Effector memory CD8-positive, alpha-beta T cell (primary cell): ENCODE measurements around the gene S100A13.

Experiments
- ATAC-seq: fragments of 150-1000 bp; cut with Tn5 transposase; replicated peaks from 2 replicates; pipeline ENCODE4 v1.10.0; 2021; ENCODE audit warnings: mild to moderate bottlenecking, moderate library complexity
- DNase-seq, 3 experiments: peaks; one replicate each; pipeline ENCODE4 v3.0.0; 2021
- H3K27ac Mint-ChIP-seq, 2 donors: one replicate each; pipeline ENCODE4 v1.8.0; 2022; ENCODE audit warnings: mild to moderate bottlenecking in 2 of 2, mixed read lengths in 2 of 2, moderate library complexity in 2 of 2
- H3K27me3 Mint-ChIP-seq, 2 donors: one replicate each; pipeline ENCODE4 v1.8.0; 2022; ENCODE audit warnings: mixed read lengths in 2 of 2
- H3K36me3 Mint-ChIP-seq: one replicate; pipeline ENCODE4 v1.8.0; 2022; ENCODE audit warnings: mild to moderate bottlenecking, moderate library complexity, mixed read lengths; ENCODE audit not compliant: insufficient read depth
- H3K4me1 Mint-ChIP-seq, 2 donors: one replicate each; pipeline ENCODE4 v1.8.0; 2022; ENCODE audit warnings: low read depth in 2 of 2, mixed read lengths in 2 of 2
- H3K4me3 Mint-ChIP-seq, 2 donors: one replicate each; pipeline ENCODE4 v1.8.0; 2022; ENCODE audit warnings: mild to moderate bottlenecking in 2 of 2, mixed read lengths in 2 of 2, moderate library complexity in 2 of 2
- H3K9me3 Mint-ChIP-seq, 2 donors: one replicate each; pipeline ENCODE4 v1.8.0; 2022; ENCODE audit warnings: mixed read lengths in 2 of 2

S100A13 gene

DNA sequence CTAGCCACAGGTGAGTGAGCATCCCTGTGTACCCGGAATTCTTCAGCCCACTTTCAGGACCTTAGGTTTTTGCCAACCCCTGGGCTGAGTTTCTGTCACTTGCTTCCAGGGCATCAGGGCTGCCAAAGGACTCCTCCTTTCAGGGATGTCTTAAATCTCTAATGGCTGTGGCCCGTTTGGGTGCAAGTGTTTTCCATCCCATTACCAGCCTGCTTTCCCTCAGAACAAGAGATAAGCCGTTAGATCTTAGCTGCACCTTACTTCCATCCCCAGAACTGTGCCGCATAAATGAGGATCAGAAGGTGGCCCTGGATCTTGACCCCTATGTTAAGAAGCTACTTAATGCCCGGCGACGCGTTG lies 31.9 kb upstream of the S100A13 start:
- Mint-ChIP-seq H3K36me3 (peaks cover 45% of the 10 kb centered on the region), H3K4me1 (peaks cover 9 to 12% of the 10 kb centered on the region in 2 donors), H3K27ac (peak overlapping the region; percentile 89 to 94), H3K4me3 (peak overlapping the region; percentile 94 to 95), H3K9me3 (no peaks in the 10 kb centered on the region), H3K27me3 (no peaks in the 10 kb centered on the region)
- DNase-seq (no peak), ATAC-seq (no peak)

DNA sequence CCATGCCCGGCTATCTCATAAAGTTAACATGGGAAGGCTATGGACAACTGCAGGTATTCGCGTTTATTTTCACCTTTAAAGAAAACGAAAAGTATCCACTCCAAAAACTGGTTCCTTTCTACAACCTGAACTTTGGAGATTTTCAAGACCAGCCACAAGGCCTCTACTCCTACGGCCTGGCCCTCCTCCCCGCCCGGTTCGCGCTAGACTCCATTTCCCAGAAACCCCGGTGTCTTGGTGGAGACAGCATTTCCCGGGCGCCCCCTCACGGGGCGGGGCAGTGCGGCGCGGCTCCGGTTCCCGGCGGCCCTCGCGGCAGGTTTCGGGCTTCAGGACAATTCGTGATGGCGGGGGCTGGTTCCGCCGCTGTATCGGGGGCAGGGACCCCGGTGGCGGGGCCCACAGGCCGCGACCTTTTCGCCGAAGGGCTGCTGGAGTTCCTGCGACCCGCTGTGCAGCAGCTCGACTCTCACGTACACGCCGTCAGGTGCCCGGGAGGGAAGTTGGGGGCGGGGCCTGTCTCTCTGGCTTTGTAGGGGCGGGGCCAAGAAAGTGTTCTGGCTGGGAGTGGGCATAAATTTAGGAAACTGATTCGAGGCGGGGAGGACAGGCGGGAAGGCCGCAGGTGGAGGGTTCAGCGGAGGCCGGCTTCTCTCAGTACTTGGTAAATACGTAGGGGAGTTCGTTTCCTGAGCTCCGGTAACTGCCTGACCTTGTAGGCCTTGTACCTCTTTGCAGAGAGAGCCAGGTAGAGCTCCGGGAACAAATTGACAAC lies 31.3 kb upstream of the S100A13 start, which contains the start of gene SNAPIN:
TSS of gene SNAPIN (plus strand) at position 304 of the 775 bp plus-strand sequence. CDS start at position 345, 41 bp downstream.
- Mint-ChIP-seq H3K4me3 (peak within 1 kb of the TSS; percentile 94 to 95), H3K27me3 (no peaks in the 10 kb centered on the region), H3K36me3 (peaks cover 39% of the 10 kb centered on the region), H3K4me1 (peaks cover 9 to 12% of the 10 kb centered on the region in 2 donors), H3K9me3 (no peaks in the 10 kb centered on the region), H3K27ac (peak within 1 kb of the TSS; percentile 89 to 94)
- ATAC-seq (peak; percentile 98), DNase-seq (peak; percentile 83 to 89 (median 84))

DNA sequence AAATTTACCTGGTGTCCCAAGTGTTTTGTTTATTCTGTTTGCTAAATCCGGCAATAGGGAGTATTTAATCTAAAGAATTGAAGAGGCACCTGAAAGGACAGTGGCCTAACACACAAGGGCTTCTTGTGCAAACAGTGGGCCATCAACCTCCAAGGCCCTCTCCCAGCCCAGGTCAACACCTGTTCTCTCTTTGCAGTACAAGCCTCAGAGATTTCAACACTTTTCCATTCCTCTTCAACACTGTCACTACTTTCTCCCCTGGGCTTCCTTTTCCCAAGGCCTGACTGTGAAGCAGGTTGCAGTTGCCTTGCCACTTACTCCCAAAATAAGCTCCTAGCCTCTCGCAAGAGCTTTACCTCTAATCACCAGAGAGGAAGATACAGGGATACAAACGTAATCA lies 28.0 kb upstream of the S100A13 start:
- no peaks in the 10 kb centered on the region for H3K9me3 Mint-ChIP-seq
- peaks cover 9 to 12% of the 10 kb centered on the region in 2 donors for H3K4me1 Mint-ChIP-seq
- no peak overlapping the region for H3K4me3 Mint-ChIP-seq
- H3K27ac Mint-ChIP-seq, result no peak overlapping the region
- no peaks in the 10 kb centered on the region for H3K27me3 Mint-ChIP-seq
- H3K36me3 Mint-ChIP-seq, result peaks cover 10% of the 10 kb centered on the region
- ATAC-seq (no peak), DNase-seq (no peak)

DNA sequence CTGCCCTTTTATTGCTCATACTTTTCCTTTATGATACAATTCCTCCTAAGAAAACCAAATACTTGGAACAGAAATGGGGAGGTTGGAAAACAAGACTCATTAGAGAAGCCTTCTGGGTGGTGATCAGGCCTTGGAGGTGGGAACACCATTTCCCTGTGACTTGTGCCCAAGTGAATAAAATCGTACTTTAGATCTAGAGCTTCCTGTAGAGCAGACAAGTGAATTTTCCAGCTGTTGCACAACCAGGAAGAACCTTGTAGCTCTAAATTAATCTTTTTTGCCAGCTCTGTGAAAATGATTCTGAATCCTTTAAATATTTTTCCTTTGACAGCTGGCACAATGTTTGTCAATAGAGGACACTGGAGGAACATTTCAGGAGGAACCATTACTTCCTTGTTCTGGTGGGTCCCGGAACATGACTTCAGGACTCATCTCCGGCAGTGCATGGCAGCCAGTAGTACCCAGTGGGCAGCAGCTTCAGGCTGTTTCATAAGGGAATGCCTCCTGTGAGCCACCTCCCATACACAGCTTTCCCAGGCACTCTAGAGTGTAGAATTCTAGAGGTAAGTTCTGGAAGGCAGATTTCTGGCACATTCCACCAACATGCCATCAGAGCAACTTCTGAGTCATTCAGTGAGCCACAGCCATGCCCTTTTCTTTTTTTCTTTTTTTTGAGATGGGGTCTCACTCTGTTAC lies 25.6 kb upstream of the S100A13 start:
- Mint-ChIP-seq H3K4me1 (peaks cover 9% of the 10 kb centered on the region in 2 donors), H3K27ac (no peak overlapping the region), H3K9me3 (no peaks in the 10 kb centered on the region), H3K27me3 (no peaks in the 10 kb centered on the region), H3K4me3 (no peak overlapping the region), H3K36me3 (no peaks in the 10 kb centered on the region)
- ATAC-seq (no peak), DNase-seq (no peak)

DNA sequence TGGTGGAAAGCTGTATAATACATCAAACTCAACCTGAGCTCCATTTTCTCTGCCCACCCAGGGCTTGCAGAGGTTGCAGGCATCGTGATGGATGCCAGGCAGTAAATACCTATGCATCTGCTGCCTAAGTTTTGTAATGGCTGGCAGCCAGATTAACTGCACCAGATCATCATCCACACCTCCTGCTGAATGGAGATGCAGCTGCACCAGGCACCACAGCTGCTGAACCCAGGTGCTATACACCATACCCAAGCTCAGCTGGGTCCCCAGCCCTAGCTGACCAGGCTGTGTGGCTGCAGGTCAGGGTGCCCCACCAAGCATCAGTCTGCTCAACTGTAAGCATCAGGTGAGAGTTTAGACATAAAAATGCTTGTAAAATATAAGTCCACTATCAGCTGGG lies 24.5 kb upstream of the S100A13 start:
- H3K4me1 Mint-ChIP-seq, result peaks cover 16 to 18% of the 10 kb centered on the region in 2 donors
- H3K27ac Mint-ChIP-seq, result no peak overlapping the region
- no peak overlapping the region for H3K4me3 Mint-ChIP-seq
- no peaks in the 10 kb centered on the region for H3K27me3 Mint-ChIP-seq
- ATAC-seq (no peak), DNase-seq (no peak)
- H3K36me3 Mint-ChIP-seq, result peaks cover 10% of the 10 kb centered on the region
- no peaks in the 10 kb centered on the region for H3K9me3 Mint-ChIP-seq

DNA sequence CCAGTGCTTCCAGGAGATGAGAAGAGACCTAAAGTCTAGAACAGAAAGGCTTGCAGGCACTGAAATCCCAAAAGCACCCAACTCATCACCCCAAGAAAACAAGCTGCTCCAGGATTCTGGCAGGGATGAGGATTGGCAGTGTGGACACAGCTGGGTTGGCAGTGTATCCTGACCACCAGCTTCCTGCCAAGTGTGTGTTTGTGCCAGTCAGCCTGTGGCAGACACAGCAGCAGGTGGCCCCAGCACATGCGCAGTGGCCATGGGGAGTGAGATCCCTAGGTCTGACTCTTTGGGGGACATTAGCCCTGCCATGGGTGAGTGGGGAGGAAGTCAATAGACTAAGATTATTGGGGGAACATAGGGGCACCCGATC lies 22.5 kb upstream of the S100A13 start:
- no peak for DNase-seq
- H3K27ac Mint-ChIP-seq, result peak overlapping the region; percentile 35 to 86
- H3K9me3 Mint-ChIP-seq, result no peaks in the 10 kb centered on the region
- peaks cover 26 to 30% of the 10 kb centered on the region in 2 donors for H3K4me1 Mint-ChIP-seq
- H3K27me3 Mint-ChIP-seq, result no peaks in the 10 kb centered on the region
- H3K36me3 Mint-ChIP-seq, result peaks cover 29% of the 10 kb centered on the region
- no peak overlapping the region for H3K4me3 Mint-ChIP-seq
- no peak for ATAC-seq

DNA sequence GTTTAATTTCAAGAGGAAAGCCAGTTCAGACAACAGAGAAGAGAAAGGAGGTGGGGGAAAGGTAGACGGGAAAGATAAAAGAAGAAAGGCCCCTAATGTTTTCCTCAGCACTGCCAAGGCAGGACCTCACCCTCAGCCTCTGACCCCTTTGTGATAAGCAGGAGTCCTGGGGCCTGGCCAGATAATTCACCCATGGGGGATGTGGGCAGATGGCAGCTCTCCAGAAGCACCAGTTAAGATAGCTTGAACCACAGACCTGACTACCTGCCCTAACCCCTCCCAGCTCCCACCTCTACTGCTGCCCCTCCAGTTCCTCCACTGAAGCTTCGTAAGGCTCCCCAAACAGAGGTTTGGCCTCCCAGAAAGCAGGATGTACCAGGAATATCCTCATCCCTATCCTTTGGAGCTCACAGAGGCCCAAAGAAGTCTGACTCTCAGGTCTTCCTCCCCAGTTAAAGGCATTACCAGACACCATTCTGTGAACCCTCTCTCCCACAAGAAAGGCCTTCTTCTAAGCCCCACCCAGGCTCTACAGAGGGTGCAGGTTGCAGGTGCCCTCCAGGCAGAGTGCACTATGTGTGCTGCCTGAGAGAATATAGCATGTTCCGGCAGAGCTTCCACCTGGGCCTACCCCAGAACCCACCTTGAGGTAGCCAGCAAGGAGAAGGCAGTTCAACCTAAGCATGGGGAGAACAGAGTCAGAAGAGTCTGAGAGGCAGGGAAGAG lies 22.0 kb upstream of the S100A13 start:
- peak overlapping the region; percentile 35 to 86 for H3K27ac Mint-ChIP-seq

DNA sequence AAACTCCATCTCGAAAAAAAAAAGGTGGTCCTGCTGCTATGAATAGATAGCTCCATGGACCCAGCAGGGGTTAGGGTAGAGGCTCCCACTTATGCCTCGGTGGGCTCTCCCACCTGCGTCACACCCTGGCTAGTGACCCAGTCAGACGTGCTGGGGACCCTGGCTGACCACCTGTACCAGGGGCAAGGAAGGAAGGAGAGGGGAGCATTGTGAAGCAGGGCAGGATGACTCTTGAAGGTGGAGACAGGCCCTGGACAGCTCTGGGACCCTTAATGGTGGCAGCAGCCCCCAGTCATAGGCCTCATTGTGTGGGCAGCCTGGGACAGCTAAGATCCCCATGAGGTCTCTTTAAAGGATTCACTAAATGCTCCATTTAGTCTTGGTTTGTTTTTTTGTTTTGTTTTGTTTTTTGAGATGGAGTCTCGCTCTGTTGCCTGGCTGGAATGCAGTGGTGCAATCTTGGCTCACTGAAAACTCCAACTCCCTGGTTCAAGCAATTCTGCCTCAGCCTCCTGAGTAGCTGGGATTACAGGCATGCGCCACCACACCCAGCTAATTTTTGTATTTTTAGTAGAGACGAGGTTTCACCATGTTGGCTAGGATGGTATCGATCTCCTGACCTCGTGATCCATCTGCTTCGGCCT lies 20.8 kb upstream of the S100A13 start:
- Mint-ChIP-seq H3K27me3 (no peaks in the 10 kb centered on the region), H3K4me3 (no peak overlapping the region), H3K4me1 (peaks cover 35 to 39% of the 10 kb centered on the region in 2 donors), H3K36me3 (peaks cover 46% of the 10 kb centered on the region), H3K27ac (peak overlapping the region; percentile 86 to 87), H3K9me3 (no peaks in the 10 kb centered on the region)
- ATAC-seq, result no peak
- no peak for DNase-seq

More for the DNA sequence above, 22.0 kb upstream of the S100A13 start:
- Mint-ChIP-seq H3K27me3 (no peaks in the 10 kb centered on the region), H3K36me3 (peaks cover 34% of the 10 kb centered on the region), H3K9me3 (no peaks in the 10 kb centered on the region), H3K4me3 (no peak overlapping the region), H3K4me1 (peaks cover 26 to 30% of the 10 kb centered on the region in 2 donors)
- ATAC-seq (no peak), DNase-seq (no peak)

DNA sequence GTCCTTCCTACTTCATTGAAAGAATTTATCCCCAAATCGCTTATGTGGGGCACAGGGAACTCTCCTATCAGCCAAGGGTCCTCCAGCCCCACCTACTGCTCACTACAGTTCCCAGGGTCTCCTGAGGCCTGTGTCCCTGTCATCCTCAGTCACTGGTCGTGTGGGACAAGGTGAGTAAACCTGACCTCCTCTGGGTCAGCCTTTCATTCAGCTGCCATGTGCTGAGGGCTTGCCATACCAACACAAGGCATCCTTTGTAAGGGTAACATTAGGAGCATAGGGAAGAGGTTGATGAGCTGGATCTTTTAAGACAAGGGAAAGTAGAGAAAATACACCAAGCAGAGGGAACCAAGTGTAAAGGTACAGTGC lies 20.0 kb upstream of the S100A13 start:
- DNase-seq (no peak), ATAC-seq (no peak)
- Mint-ChIP-seq H3K4me3 (no peak overlapping the region), H3K27ac (peak overlapping the region in 1 of 2 donors; percentile 75), H3K9me3 (no peaks in the 10 kb centered on the region), H3K27me3 (no peaks in the 10 kb centered on the region), H3K36me3 (peaks cover 54% of the 10 kb centered on the region), H3K4me1 (peaks cover 38 to 45% of the 10 kb centered on the region in 2 donors)

DNA sequence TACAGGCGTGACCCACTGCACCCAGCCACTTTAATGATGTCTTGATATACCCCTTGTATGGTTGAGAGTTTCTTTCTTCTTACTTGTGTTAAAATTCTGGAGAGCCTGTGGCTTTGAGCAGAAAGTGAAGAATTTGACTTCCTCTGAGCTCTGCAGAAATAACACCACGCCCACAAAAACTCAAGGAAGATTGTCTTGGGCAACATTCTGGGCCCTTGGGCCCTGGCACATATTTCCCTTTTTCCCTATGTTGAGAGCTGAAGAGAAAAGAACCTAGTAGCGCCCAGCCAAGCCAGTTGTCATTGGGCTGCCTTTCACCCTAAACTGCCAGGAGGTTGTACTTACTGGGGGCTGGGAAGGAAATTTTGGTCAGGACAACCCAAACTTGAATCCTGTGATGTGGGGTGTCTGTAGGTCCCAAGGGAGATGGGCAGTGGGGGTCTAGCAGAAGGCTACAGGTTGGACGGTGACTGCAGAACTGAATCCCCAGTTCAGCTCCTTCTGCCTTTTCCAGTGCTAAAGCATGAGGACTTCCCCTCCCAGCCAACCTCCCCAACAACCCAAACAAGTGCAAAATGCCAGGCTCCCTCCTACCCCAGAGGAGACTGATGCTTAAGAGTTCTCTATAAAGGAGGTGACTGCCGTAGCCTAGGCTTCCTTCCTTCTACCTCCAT lies 19.5 kb upstream of the S100A13 start:
- ATAC-seq, result no peak

DNA sequence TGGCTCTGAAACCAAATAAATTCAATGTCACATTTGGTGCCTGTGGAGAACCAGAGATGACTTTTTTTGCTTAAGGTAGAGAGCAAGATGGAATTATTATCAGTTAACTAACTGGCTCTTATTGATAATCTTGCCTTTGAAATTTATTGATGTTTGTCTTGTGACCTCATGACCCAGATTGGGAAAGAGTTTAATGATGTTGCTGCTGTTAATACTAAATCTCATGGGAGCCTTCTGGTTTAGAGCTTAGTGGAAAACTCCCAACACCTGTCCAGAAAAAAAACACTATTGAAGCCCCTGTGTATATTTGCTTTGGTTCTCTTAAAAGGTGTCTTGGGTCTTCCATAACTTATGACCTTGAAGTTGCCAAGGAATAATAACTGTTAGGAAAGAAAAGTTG lies 16.5 kb upstream of the S100A13 start:
- Mint-ChIP-seq H3K4me1 (peaks cover 34 to 50% of the 10 kb centered on the region in 2 donors), H3K27me3 (no peaks in the 10 kb centered on the region), H3K4me3 (no peak overlapping the region), H3K9me3 (no peaks in the 10 kb centered on the region), H3K36me3 (peaks cover 87% of the 10 kb centered on the region), H3K27ac (peak overlapping the region; percentile 62 to 86)
- ATAC-seq (no peak), DNase-seq (no peak)

More for the DNA sequence above, 19.5 kb upstream of the S100A13 start:
- no peak overlapping the region for H3K4me3 Mint-ChIP-seq
- H3K27me3 Mint-ChIP-seq, result no peaks in the 10 kb centered on the region
- peaks cover 59% of the 10 kb centered on the region for H3K36me3 Mint-ChIP-seq
- H3K27ac Mint-ChIP-seq, result peak overlapping the region in 1 of 2 donors; percentile 75
- no peak for DNase-seq
- no peaks in the 10 kb centered on the region for H3K9me3 Mint-ChIP-seq
- H3K4me1 Mint-ChIP-seq, result peaks cover 40 to 50% of the 10 kb centered on the region in 2 donors

DNA sequence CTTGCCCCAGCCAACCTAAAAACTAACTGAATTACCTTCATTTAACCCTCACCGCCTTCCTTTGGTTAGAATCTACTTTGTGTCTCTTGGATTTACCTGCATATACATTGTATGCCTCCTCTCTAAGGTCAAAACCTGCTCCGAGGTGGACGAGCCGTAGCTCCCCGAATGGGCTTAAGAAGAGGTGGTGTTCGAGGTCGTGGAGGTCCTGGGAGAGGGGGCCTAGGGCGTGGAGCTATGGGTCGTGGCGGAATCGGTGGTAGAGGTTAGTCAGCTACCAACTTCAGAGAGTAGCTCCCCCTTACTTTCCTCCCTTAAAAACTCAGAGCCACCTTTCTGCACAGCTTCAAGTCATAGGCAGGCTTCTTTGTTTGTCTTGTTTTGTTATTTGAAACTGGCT lies 15.8 kb upstream of the S100A13 start:
- H3K4me3 Mint-ChIP-seq, result no peak overlapping the region
- peaks cover 94% of the 10 kb centered on the region for H3K36me3 Mint-ChIP-seq
- H3K27me3 Mint-ChIP-seq, result no peaks in the 10 kb centered on the region
- peak overlapping the region; percentile 62 to 86 for H3K27ac Mint-ChIP-seq
- H3K9me3 Mint-ChIP-seq, result no peaks in the 10 kb centered on the region
- H3K4me1 Mint-ChIP-seq, result peaks cover 36 to 50% of the 10 kb centered on the region in 2 donors
- DNase-seq (no peak), ATAC-seq (no peak)

DNA sequence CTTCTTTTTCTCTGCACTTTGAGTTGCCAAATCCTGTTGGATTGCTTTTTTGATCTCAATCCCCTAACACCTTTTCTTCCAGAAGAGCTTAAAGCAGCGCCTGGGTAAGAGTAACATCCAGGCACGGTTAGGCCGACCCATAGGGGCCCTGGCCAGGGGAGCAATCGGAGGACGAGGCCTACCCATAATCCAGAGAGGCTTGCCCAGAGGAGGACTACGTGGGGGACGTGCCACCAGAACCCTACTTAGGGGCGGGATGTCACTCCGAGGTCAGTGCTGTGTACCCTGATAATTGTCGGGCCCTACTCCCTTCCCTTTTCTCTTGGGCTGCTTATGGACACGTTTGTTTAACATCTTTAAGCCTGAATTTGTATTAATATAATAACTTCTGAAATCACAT lies 14.9 kb upstream of the S100A13 start:
- Mint-ChIP-seq H3K27ac (peak overlapping the region in 1 of 2 donors; percentile 25), H3K9me3 (no peaks in the 10 kb centered on the region), H3K36me3 (peaks cover 97% of the 10 kb centered on the region), H3K27me3 (no peaks in the 10 kb centered on the region), H3K4me1 (peaks cover 35 to 52% of the 10 kb centered on the region in 2 donors), H3K4me3 (no peak overlapping the region)
- ATAC-seq (no peak), DNase-seq (no peak)
